Fibroblast of lung (primary cell): ENCODE measurements around the gene GDF2. TPM values are rescaled to one million over a fixed set of nuclear protein-coding genes. Genes with fewer than 3 reads are reported as not detected.

Source experiments
- DNase-seq, 2 donors: peaks; one replicate each; pipeline versions ENCODE4 v3.0.0 to v3.0.0-alpha.2; 2010; ENCODE audit warnings: low read depth in 2 of 2
- H2AFZ ChIP-seq: 2 replicates; pipeline ENCODE4 v1.5.1; 2012; ENCODE audit warnings: low read length, control low read depth, inconsistent platforms
- H3K27ac ChIP-seq: 2 replicates; pipeline ENCODE4 v1.5.1; 2011; ENCODE audit warnings: low read length, control low read depth; ENCODE audit not compliant: insufficient read depth
- H3K27me3 ChIP-seq: 2 replicates; pipeline ENCODE4 v1.5.1; 2011; ENCODE audit warnings: mild to moderate bottlenecking, low read length; ENCODE audit not compliant: control insufficient read depth, insufficient read depth
- H3K36me3 ChIP-seq: 2 replicates; pipeline ENCODE4 v1.5.1; 2011; ENCODE audit warnings: low read length; ENCODE audit not compliant: control insufficient read depth, insufficient read depth
- H3K4me1 ChIP-seq: 2 replicates; pipeline ENCODE4 v1.5.1; 2011; ENCODE audit warnings: low read length; ENCODE audit not compliant: control insufficient read depth, insufficient read depth; ENCODE audit errors: extremely low read depth
- H3K4me2 ChIP-seq: 2 replicates; pipeline ENCODE4 v1.5.1; 2011; ENCODE audit warnings: low read length, control low read depth; ENCODE audit not compliant: insufficient read depth; ENCODE audit errors: extremely low read depth
- H3K4me3 ChIP-seq, 4 experiments: fragments of 200-600 bp in 1 of 4; sonication (generic) in 1 of 4; replicated peaks in 1 of 4; 2 replicates each; pipeline ENCODE4 v1.5.1; 2011 to 2016; ENCODE audit warnings: low read length in 4 of 4, low read depth in 3 of 4, mild to moderate bottlenecking in 3 of 4, control low read depth in 2 of 4, inconsistent platforms in 1 of 4, mixed read lengths in 1 of 4; ENCODE audit not compliant: insufficient read depth in 1 of 4; ENCODE audit errors: control extremely low read depth in 1 of 4
- H3K79me2 ChIP-seq: 2 replicates; pipeline ENCODE4 v1.5.1; 2012; ENCODE audit warnings: mild to moderate bottlenecking, low read length, inconsistent platforms; ENCODE audit not compliant: control insufficient read depth, insufficient read depth
- H3K9ac ChIP-seq: 2 replicates; pipeline ENCODE4 v1.5.1; 2011; ENCODE audit warnings: mild to moderate bottlenecking, low read length, control low read depth; ENCODE audit not compliant: insufficient read depth
- H3K9me3 ChIP-seq: 2 replicates; pipeline ENCODE4 v1.5.1; 2012; ENCODE audit warnings: low read depth, low read length; ENCODE audit not compliant: control insufficient read depth, insufficient read depth
- H4K20me1 ChIP-seq: 2 replicates; pipeline ENCODE4 v1.5.1; 2011; ENCODE audit warnings: low read length; ENCODE audit not compliant: control insufficient read depth, insufficient read depth; ENCODE audit errors: extremely low read depth
- EZH2 ChIP-seq: IDR thresholded peaks from 2 replicates; pipeline ENCODE4 v1.5.1; 2012; ENCODE audit warnings: low read length, control low read depth, mild to moderate bottlenecking; ENCODE audit errors: missing control alignments
- polyA plus RNA-seq, 2 donors: library from polyadenylated mRNA; depleted of rRNA in 1 of 2; stranded (reverse) in 1 of 2; unstranded in 1 of 2; fragments of >200 nt; gene quantifications; 2 replicates each; pipeline ENCODE4 v1.2.1, GENCODE V29; 2011 to 2012; ENCODE audit warnings: missing spikeins in 1 of 2
- total RNA-seq: library from RNA; depleted of rRNA; stranded (reverse); fragments of >200 nt; gene quantifications from 2 replicates; pipeline ENCODE4 v1.2.1, GENCODE V29; 2014
- TF ChIP-seq, protein P1 (sequence below), 2 donors: IDR thresholded peaks in 1 of 2; conservative IDR thresholded peaks in 1 of 2; 1 replicate in 1 of 2; 2 replicates in 1 of 2; pipeline ENCODE4 v1.5.1; 2011 to 2012; ENCODE audit warnings: low read length in 2 of 2, control low read depth in 1 of 2, inconsistent platforms in 1 of 2, low read depth in 1 of 2, mild to moderate bottlenecking in 1 of 2

The GDF2 gene
- total and polyA plus RNA-seq, 2 donors (not counting 1 experiment from before 2014, with no cell fraction given) = not detected

DNA sequence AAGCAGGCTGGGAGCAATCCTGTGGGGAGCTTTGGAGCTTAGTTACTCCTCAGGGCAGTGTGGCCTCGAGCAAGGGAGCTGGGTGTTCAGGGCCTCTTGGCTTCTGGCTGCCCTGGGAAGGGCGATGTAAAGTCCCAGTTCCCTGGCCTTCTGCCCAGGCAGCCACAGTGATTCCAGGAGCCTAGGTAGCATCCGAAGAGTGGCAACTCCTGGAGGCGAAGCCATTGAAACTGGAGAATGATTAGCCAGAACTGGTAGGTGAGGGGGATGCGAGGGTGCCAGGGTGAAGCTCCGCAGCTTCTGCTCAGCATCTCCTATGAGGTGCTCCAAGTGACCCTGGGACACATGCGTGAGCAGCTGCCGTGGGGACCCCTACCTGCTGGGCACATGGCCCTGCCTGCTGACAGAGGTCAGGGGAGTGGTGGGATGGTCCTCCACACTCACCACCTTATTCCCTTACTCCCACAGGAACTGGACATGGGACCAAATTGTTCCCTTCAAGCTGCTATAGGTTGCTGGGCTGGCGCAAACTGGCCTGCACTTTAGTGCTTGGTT is 7.8 kb upstream of the GDF2 start:
- H3K36me3 ChIP-seq = no peaks in the 10 kb centered on the region
- H3K4me1 ChIP-seq = no peaks in the 10 kb centered on the region
- H4K20me1 ChIP-seq = no peaks in the 10 kb centered on the region
- no peaks in the 10 kb centered on the region for H3K79me2 ChIP-seq
- H2AFZ ChIP-seq = no peak overlapping the region
- H3K27ac ChIP-seq = no peak overlapping the region
- H3K9ac ChIP-seq = no peak overlapping the region
- no peak for DNase-seq
- no peak overlapping the region for H3K4me3 ChIP-seq
- no peaks in the 10 kb centered on the region for H3K9me3 ChIP-seq
- H3K27me3 ChIP-seq = no peaks in the 10 kb centered on the region
- TF ChIP-seq EZH2 = no peak
- TF ChIP-seq, protein P1, sequence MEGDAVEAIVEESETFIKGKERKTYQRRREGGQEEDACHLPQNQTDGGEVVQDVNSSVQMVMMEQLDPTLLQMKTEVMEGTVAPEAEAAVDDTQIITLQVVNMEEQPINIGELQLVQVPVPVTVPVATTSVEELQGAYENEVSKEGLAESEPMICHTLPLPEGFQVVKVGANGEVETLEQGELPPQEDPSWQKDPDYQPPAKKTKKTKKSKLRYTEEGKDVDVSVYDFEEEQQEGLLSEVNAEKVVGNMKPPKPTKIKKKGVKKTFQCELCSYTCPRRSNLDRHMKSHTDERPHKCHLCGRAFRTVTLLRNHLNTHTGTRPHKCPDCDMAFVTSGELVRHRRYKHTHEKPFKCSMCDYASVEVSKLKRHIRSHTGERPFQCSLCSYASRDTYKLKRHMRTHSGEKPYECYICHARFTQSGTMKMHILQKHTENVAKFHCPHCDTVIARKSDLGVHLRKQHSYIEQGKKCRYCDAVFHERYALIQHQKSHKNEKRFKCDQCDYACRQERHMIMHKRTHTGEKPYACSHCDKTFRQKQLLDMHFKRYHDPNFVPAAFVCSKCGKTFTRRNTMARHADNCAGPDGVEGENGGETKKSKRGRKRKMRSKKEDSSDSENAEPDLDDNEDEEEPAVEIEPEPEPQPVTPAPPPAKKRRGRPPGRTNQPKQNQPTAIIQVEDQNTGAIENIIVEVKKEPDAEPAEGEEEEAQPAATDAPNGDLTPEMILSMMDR (conservative IDR thresholded peaks at IDR 0.05 in 1 of 2, IDR thresholded peaks at IDR 0.05 in 1 of 2; ENCODE audit: low read depth in 1 of 2, low read length in 2 of 2) = no peak
- H3K4me2 ChIP-seq = no peak overlapping the region

- Histone ChIP-seq H3K4me1 (no peaks in the 10 kb centered on the region), H3K79me2 (no peaks in the 10 kb centered on the region), H3K9me3 (no peaks in the 10 kb centered on the region), H3K36me3 (no peaks in the 10 kb centered on the region), H3K27me3 (peaks cover 3% of the 10 kb centered on the region), H3K27ac (no peak overlapping the region), H3K4me2 (no peak overlapping the region), H2AFZ (no peak overlapping the region), H3K9ac (no peak overlapping the region), H4K20me1 (no peaks in the 10 kb centered on the region), H3K4me3 (no peak overlapping the region)
- DNase-seq = no peak
- TF ChIP-seq EZH2 = no peak
- TF ChIP-seq, protein P1 (conservative IDR thresholded peaks at IDR 0.05 in 1 of 2, IDR thresholded peaks at IDR 0.05 in 1 of 2; ENCODE audit: low read depth in 1 of 2, low read length in 2 of 2) = no peak
These were observed 6.8 kb upstream of the GDF2 start for GRCh38 chr10:47315421-47315820.

GRCh38 chr10:47316131-47316530 is 6.1 kb upstream of the GDF2 start:
- Histone ChIP-seq H3K79me2 (no peaks in the 10 kb centered on the region), H3K9me3 (no peaks in the 10 kb centered on the region), H2AFZ (no peak overlapping the region), H3K4me2 (no peak overlapping the region), H3K27ac (no peak overlapping the region), H4K20me1 (no peaks in the 10 kb centered on the region), H3K4me1 (no peaks in the 10 kb centered on the region), H3K36me3 (no peaks in the 10 kb centered on the region), H3K4me3 (no peak overlapping the region), H3K9ac (no peak overlapping the region), H3K27me3 (peaks cover 7% of the 10 kb centered on the region)
- DNase-seq = no peak
- TF ChIP-seq, protein P1 (conservative IDR thresholded peaks at IDR 0.05 in 1 of 2, IDR thresholded peaks at IDR 0.05 in 1 of 2; ENCODE audit: low read depth in 1 of 2, low read length in 2 of 2) = no peak
- TF ChIP-seq EZH2 = no peak
